Hepatocyte (in vitro differentiated cells): ENCODE results near the gene BLOC1S6.

ENCODE experiments used
- CTCF ChIP-seq: fragments of 200-600 bp; sonication (generic); IDR thresholded peaks from 2 replicates; pipeline ENCODE4 v1.5.1; 2016; ENCODE audit warnings: antibody characterized with exemption, mild to moderate bottlenecking; ENCODE audit not compliant: poor library complexity
- EZH2 ChIP-seq: fragments of 200-600 bp; sonication (generic); IDR thresholded peaks from 2 replicates; pipeline ENCODE4 v1.6.1; 2016; ENCODE audit warnings: antibody characterized with exemption, mild to moderate bottlenecking, borderline replicate concordance
- EZH2phosphoT487 ChIP-seq: fragments of 200-600 bp; sonication (generic); IDR thresholded peaks from one replicate; pipeline ENCODE4 v1.6.1; 2018; ENCODE audit warnings: antibody characterized with exemption, mild to moderate bottlenecking, low read depth, moderate library complexity; ENCODE audit not compliant: unreplicated experiment, severe bottlenecking

GRCh38 chr15:45611305-45611704 lies 24.1 kb downstream of the BLOC1S6 start:
- TF ChIP-seq CTCF (peak; percentile 52), EZH2 (no peak), EZH2phosphoT487 (no peak)
